Measurements from ENCODE around the gene NAALADL2. TPM values are rescaled to one million over a fixed set of nuclear protein-coding genes. Genes with fewer than 3 reads are reported as not detected.

NAALADL2 gene
- total RNA-seq, 2 experiments from 2014 or later = 0.30 to 1.2 TPM

DNA sequence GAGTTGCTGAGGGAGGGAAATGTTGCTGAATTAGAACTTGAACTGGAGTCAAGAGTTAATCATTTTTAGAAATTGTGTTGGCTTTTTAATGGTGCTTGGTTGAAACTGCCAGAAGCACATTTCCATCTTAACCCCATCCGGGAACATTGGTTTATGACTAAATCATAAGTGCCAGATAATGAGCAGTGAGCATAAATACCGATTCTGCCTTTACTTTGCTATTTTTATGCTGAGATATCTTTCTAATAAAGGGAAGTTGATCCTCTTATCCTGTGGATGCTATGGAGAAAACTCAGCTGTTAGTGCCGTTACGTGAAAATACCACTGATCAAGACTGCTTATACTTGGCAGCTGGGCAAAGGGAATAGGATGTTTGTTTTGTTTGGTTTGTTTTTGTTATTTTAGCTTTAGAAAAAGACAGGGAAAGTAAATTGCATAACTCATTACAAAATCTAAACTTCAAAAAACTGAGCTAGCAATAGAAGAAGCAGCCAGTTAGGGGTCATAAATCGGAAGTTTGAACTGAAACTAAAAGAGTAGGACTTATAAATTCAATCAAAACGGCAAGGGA is 813.1 kb downstream of the NAALADL2 start:
- POLR2A ChIA-PET = no interaction called here
- intact Hi-C loops (cut with DNase I, micrococcal nuclease) = no loop called here

DNA sequence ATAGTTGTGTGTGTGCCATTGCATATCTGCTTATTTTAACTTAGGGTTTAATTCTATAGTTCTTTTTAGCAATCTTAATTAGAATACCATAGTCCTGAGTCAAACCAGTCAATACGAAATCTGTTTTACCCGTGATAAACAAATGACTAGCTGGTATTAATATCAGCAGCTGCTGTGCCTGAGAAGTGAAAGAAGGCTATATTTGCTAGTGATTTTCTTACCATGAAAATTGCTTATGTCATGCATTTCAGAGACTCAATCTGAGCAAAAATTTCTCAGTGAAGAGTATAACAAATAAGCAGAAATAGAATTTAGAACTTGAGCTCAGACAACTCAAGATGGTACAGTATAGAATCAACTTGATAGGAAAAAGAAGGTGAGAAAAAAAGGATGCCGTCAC is 820.4 kb downstream of the NAALADL2 start:
- TF ChIP-seq, protein P1, sequence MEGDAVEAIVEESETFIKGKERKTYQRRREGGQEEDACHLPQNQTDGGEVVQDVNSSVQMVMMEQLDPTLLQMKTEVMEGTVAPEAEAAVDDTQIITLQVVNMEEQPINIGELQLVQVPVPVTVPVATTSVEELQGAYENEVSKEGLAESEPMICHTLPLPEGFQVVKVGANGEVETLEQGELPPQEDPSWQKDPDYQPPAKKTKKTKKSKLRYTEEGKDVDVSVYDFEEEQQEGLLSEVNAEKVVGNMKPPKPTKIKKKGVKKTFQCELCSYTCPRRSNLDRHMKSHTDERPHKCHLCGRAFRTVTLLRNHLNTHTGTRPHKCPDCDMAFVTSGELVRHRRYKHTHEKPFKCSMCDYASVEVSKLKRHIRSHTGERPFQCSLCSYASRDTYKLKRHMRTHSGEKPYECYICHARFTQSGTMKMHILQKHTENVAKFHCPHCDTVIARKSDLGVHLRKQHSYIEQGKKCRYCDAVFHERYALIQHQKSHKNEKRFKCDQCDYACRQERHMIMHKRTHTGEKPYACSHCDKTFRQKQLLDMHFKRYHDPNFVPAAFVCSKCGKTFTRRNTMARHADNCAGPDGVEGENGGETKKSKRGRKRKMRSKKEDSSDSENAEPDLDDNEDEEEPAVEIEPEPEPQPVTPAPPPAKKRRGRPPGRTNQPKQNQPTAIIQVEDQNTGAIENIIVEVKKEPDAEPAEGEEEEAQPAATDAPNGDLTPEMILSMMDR (IDR thresholded peaks at IDR 0.05) = no peak
- Histone ChIP-seq H3K4me1 (ENCODE audit: insufficient read depth, low read length) (no peaks in the 10 kb centered on the region), H3K4me3 (ENCODE audit: low read length) (no peak overlapping the region), H3K36me3 (ENCODE audit: insufficient read depth, low read length) (no peaks in the 10 kb centered on the region), H3K9me3 (ENCODE audit: control insufficient read depth in 1 of 2, insufficient read depth in 1 of 2, low read length in 2 of 2) (peaks cover 0 to 6% of the 10 kb centered on the region in 2 experiments), H3K27ac (ENCODE audit: low read depth in 1 of 2, low read length in 2 of 2) (no peak overlapping the region), H3K27me3 (ENCODE audit: control insufficient read depth in 1 of 2, insufficient read depth in 2 of 2, low read length in 2 of 2) (no peaks in the 10 kb centered on the region)
- H3K27me3 Mint-ChIP-seq = no peaks in the 10 kb centered on the region
- H3K27ac Mint-ChIP-seq = no peak overlapping the region
- ChIA-PET POLR2A (no interaction called here), CTCF (no interaction called here)
- no peaks in the 10 kb centered on the region for H3K36me3 Mint-ChIP-seq (ENCODE audit: low read depth)
- ATAC-seq (ENCODE audit: poor library complexity) (no peak), DNase-seq (no peak)
- no peaks in the 10 kb centered on the region for H3K4me1 Mint-ChIP-seq (ENCODE audit: low read depth)
- no peak overlapping the region for H3K4me3 Mint-ChIP-seq
- intact Hi-C loops (cut with DNase I, micrococcal nuclease) = no loop called here
- H3K9me3 Mint-ChIP-seq = peaks cover 8% of the 10 kb centered on the region

More for the DNA sequence above, 813.1 kb downstream of the NAALADL2 start:
- Histone ChIP-seq H3K4me3 (ENCODE audit: low read length) (no peak overlapping the region), H3K27me3 (ENCODE audit: control insufficient read depth in 1 of 2, insufficient read depth in 2 of 2, low read length in 2 of 2) (no peaks in the 10 kb centered on the region), H3K36me3 (ENCODE audit: insufficient read depth, low read length) (no peaks in the 10 kb centered on the region), H3K27ac (ENCODE audit: low read depth in 1 of 2, low read length in 2 of 2) (no peak overlapping the region), H3K4me1 (ENCODE audit: insufficient read depth, low read length) (no peaks in the 10 kb centered on the region), H3K9me3 (ENCODE audit: control insufficient read depth in 1 of 2, insufficient read depth in 1 of 2, low read length in 2 of 2) (peaks cover 0 to 5% of the 10 kb centered on the region in 2 experiments)
- H3K4me3 Mint-ChIP-seq = no peak overlapping the region
- TF ChIP-seq, protein P1 (IDR thresholded peaks at IDR 0.05) = no peak
- peaks cover 6% of the 10 kb centered on the region for H3K9me3 Mint-ChIP-seq
- no peaks in the 10 kb centered on the region for H3K27me3 Mint-ChIP-seq
- ATAC-seq (ENCODE audit: poor library complexity) (no peak), DNase-seq (no peak)
- H3K36me3 Mint-ChIP-seq (ENCODE audit: low read depth) = no peaks in the 10 kb centered on the region
- H3K27ac Mint-ChIP-seq = no peak overlapping the region
- no peaks in the 10 kb centered on the region for H3K4me1 Mint-ChIP-seq (ENCODE audit: low read depth)
- CTCF ChIA-PET = no interaction called here

DNA sequence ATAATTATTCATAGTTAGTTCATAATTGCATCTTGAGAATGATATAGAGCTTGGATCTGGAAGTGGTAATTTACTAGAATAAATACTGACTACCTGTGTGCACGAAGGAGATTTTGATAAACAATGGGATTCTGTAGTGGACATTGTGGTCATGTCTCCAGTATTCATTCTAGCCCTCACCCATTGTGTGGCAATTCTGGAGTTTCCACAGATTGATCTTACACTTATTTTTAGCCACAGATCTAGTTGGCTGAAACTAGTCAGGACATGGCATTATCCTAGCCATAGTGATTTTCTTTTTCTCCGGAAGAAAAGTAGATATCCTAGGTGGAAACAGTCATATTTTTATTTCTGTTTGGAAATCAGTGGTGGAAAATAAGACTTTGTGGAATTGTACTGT is 833.1 kb downstream of the NAALADL2 start:
- ChIA-PET POLR2A (no interaction called here), CTCF (no interaction called here)
- Histone ChIP-seq H3K4me1 (ENCODE audit: insufficient read depth, low read length) (no peaks in the 10 kb centered on the region), H3K27ac (ENCODE audit: low read depth in 1 of 2, low read length in 2 of 2) (no peak overlapping the region), H3K4me3 (ENCODE audit: low read length) (no peak overlapping the region), H3K27me3 (ENCODE audit: control insufficient read depth in 1 of 2, insufficient read depth in 2 of 2, low read length in 2 of 2) (no peaks in the 10 kb centered on the region), H3K36me3 (ENCODE audit: insufficient read depth, low read length) (no peaks in the 10 kb centered on the region), H3K9me3 (ENCODE audit: control insufficient read depth in 1 of 2, insufficient read depth in 1 of 2, low read length in 2 of 2) (no peaks in the 10 kb centered on the region)
- ATAC-seq (ENCODE audit: poor library complexity) (no peak), DNase-seq (no peak)
- H3K27me3 Mint-ChIP-seq = no peaks in the 10 kb centered on the region
- H3K4me3 Mint-ChIP-seq = no peak overlapping the region
- H3K27ac Mint-ChIP-seq = no peak overlapping the region
- no peaks in the 10 kb centered on the region for H3K9me3 Mint-ChIP-seq
- TF ChIP-seq, protein P1 (IDR thresholded peaks at IDR 0.05) = no peak
- no peaks in the 10 kb centered on the region for H3K4me1 Mint-ChIP-seq (ENCODE audit: low read depth)
- H3K36me3 Mint-ChIP-seq (ENCODE audit: low read depth) = no peaks in the 10 kb centered on the region
- intact Hi-C loops (cut with DNase I, micrococcal nuclease) = no loop called here

Measured in CD4-positive, alpha-beta T cell (primary cell).